ENCODE data around the gene ADAMTS7.
"Not testable (repeated sequence)": the region's sequence is repeated elsewhere in the genome, so short reads cannot be mapped to it uniquely, and the experiment has no call there.

The ADAMTS7 gene

GRCh38 chr15:78831229-78832207 is 20.3 kb upstream of the ADAMTS7 start:
- DNase-seq (ENCODE audit: low read depth in 1 of 2, low spot score in 1 of 2) = no peak

DNA sequence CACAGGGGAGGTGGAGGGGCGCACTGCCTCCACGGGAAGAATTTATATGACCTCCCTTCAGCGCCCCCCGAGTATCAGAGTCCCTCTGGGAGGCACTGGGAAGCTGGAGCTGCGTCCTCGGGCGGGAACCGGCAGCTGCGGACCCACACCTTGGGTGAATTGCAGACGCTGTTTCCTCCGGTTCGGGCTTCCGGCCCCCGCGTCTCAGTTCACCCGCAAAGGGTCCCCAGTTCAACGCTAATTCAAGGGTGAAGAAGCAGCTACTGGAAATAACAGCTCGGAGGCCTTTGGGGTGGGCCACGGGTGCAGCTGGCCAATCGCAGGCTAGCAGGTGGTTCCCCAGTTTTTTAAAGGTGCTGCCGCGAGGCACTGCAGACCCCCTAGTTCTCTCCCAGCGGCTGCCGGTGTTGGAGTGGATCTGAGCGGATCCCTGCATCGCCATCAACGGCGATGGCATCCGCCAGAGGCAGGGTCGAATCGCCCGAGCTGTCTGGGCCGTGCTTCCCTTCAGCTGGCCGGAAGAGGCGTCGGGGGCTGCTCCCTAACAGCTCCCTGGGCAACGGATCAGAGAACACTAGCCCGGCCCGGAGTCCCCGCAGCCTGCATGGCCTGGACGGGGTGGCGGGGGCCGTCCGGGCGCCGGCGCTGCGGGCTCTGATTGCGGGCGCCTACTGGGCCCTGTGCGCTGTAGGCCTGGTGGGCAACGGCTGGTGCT is 19.4 kb upstream of the ADAMTS7 start:
- no peak for DNase-seq (ENCODE audit: low read depth in 1 of 2, low spot score in 1 of 2)

GRCh38 chr15:78828920-78829319 is 17.7 kb upstream of the ADAMTS7 start:
- no peak for DNase-seq (ENCODE audit: low read depth in 1 of 2, low spot score in 1 of 2)

GRCh38 chr15:78822514-78822913 is 11.2 kb upstream of the ADAMTS7 start:
- no peak for DNase-seq (ENCODE audit: low read depth in 1 of 2, low spot score in 1 of 2)

DNA sequence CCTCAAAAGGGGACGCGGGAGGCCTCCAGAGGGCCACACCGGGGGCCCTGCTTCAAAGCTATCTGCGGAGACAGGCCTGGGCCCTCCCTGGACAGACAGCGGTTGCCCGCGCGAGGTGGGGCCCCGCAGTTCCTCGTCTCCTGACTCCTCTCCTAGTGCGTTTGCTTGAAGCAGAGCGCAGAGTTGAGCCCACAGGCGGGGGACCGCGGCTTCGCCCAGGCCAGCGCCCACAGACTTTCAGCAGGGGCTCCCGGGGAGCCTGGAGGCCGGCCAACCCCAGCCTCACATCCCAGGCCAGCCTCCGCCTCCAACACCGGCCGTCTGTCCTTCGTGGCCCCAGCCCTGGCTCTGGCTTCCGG is 540 bp upstream of the ADAMTS7 start:
- DNase-seq (ENCODE audit: low read depth in 1 of 2, low spot score in 1 of 2) = no peak

DNA sequence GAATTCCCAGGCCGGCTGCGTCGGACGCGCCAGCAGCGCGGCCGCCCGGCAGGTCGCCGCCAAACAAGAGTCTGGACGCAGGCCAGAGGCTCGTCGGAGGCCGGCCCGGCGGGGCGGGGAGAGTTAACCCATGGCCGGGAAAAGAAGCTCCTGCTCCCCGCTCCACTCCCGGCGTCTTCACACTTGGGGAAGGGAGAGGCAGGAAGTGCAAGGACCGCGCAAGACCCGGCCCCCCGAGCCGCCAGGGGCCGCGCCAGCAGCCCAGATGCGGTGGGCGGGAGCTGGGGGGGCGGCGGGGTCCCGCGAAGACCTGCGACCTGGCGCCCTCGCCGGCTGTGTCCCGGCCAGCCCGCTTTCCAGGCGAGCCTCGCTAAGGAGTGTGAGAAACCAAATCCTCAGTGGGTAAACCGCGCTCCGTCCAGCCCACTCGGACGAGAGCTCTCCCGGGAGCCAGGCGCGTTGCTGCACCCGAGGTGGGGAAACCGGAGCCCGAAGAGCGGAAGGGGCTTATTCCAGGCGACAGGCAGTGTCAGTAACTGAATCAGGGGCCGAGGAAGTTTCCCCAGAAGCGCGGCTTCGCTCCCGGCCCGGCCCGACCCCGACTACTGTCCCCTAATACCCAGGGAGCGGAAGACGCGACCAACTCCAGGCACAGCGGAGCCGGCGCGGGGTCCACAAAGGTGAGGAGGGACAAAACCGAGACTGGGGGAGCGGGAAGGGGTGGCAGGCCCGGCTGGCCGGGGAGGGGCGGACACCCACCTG is 721 bp downstream of the ADAMTS7 start:
- no peak for DNase-seq (ENCODE audit: low read depth in 1 of 2, low spot score in 1 of 2)

DNA sequence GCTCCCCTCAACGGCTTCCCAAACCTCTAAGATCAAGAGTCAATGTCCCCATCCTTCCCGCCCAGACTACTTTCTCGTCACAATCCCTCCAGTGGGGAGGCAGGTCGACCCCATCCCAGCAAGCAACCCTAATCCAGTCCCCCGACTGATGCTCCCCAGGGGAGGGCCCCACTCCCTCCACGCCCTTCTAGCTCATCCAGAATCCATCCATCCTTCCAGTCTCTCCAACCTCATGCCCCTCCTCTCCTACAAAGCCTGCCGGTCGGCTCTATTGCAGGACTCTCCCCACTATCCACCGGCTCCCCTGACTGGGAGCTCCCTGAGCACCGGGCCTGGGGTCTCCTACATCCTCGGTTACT is 1.3 kb downstream of the ADAMTS7 start:
- no peak for DNase-seq (ENCODE audit: low read depth in 1 of 2, low spot score in 1 of 2)

- DNase-seq (ENCODE audit: low read depth in 1 of 2, low spot score in 1 of 2) = no peak
These were observed 2.7 kb downstream of the ADAMTS7 start for GRCh38 chr15:78808550-78808949.

DNA sequence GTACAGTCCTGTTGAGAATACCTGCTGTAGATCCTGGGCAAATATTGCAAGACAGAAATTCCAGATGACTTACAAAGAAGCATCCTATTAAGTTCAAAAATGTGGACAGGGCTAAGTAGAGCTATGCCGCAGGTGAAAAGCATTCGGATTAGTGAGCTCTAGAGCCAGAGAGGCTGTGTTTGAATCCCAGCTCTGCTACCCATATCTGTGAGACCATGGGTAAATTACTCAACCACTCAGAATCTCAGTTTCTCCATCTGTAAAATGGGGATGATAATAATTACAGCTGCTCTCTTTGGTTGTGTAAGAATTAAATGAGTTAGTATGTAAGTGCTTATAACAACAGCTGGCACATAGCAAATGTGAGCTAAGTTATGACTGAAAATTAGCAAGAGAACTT is 3.9 kb downstream of the ADAMTS7 start:
- no peak for DNase-seq (ENCODE audit: low read depth in 1 of 2, low spot score in 1 of 2)

- no peak for DNase-seq (ENCODE audit: low read depth in 1 of 2, low spot score in 1 of 2)
These were observed 6.9 kb downstream of the ADAMTS7 start for GRCh38 chr15:78804391-78804792.

DNA sequence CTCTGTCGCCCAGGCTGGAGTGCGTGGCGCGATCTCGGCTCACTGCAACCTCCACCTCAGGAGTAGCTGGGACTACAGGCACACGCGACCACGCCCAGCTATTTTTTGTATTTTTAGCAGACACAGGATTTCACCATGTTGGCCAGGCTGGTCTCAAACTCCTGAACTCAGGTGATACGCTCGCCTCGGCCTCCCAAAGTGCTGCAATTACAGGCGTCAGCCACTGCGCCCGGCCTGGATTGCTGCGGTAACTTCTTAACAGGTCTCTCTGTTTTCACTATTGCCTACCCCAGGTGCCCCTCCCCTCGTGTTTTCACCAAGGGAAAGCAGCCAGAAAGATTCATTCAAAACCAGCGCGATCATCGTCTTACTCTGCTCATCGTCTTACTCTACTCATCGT is 10.5 kb downstream of the ADAMTS7 start:
- DNase-seq (ENCODE audit: low read depth in 1 of 2, low spot score in 1 of 2) = no peak

- no peak for DNase-seq (ENCODE audit: low read depth in 1 of 2, low spot score in 1 of 2)
These were observed 11.1 kb downstream of the ADAMTS7 start for GRCh38 chr15:78800189-78800588.

DNA sequence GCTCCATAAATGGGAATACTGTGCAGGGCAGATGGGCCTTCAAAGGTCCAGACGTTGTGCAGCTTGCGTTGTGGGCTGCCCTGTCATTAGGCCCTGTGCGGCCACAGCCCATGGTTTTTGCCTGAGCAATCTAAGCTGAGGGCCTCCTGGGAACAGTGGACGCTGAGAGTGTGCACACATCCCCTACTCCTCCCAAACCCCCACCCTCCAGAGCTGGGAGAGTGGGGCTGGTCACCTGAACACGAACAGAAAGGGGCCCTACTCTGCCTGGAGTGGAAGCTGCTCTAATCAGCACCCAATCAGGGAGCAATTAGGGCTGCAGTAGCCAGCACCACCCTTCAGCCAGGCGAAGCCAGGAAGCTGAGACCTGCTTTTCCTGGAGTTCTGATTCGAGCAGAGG is 12.2 kb downstream of the ADAMTS7 start:
- not testable (repeated sequence) for DNase-seq (ENCODE audit: low read depth in 1 of 2, low spot score in 1 of 2)

DNA sequence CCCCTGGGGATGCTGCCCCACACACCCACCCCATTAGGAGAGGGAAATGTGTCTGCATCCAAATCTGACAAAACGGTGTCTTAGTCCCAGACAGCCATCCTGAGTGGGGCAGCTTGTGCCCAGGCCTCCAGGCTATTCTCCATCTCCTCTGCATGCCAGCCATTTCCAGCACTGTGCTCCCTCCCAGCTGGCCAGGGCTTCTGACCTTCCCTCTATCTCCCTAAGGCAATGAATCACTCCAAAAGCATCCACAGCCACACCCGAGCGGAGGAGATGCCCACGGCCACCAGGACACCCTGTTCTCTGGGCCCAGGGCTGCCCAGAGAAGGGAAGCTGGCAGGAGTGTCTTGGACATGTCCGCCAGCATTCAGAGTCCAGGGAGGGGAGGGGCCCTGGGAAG is 12.9 kb downstream of the ADAMTS7 start:
- DNase-seq (ENCODE audit: low read depth in 1 of 2, low spot score in 1 of 2) = not testable (repeated sequence)

GRCh38 chr15:78797951-78798350 is 13.3 kb downstream of the ADAMTS7 start:
- DNase-seq (ENCODE audit: low read depth in 1 of 2, low spot score in 1 of 2) = no peak

- no peak for DNase-seq (ENCODE audit: low read depth in 1 of 2, low spot score in 1 of 2)
These were observed 14.8 kb downstream of the ADAMTS7 start for GRCh38 chr15:78796510-78796909.

DNA sequence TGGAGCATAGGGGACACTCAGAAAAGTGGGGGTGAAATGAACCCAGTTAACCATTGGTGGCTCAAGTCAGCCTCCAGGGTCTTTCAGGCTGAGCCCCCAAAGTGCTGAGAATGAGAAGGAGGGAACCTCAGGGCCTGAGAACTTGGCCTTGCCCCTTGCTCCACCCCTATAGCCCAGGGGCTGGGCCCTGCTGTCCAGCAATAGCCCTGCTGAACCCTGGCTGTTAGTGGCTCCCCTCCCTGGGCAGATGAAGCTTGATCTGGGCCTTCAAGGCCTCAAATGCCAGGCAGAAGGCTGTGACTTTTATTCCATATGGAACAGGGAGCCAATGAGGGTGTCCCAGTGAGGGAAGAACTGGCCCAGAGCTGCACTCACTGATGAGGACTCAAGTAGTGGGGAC is 16.2 kb downstream of the ADAMTS7 start:
- no peak for DNase-seq (ENCODE audit: low read depth in 1 of 2, low spot score in 1 of 2)

DNA sequence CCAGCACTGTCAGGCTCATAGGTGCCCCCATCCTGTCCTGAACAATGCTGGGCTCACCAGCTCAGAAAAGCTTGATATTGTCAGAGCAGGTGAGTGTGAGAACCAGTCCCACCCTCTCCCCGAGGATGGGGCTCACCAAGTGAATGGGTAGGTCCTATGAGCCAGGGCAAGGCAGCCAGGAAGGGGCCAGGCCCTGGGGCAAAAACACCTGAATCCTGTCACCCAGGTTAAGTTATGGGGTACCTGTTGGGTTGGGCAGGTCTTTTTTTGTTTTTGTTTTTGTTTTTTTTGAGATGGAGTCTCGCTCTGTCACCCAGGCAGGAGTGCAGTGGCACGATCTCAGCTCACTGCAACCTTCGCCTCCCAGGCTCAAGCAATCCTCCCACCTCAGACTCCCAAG is 16.8 kb downstream of the ADAMTS7 start:
- DNase-seq (ENCODE audit: low read depth in 1 of 2, low spot score in 1 of 2) = not testable (repeated sequence)

DNA sequence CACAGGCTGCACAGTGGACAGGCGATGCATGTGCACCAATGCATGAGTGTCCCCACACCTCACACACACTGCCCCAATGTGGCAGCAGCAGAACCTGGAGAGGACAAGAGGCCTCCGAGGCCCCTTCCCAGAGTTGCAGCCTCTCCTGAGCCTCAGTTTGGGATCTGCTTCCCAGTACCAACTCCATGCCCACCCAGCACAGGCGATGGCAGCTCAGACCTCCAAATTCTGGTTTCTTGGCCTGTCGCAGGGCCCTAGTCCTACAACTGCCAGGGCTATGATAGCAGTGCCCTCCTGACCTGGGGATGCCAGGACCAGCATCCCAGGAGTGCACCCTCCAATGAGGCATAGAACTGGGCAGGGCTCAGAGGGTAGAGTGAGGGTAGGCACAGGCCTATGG is 19.9 kb downstream of the ADAMTS7 start:
- no peak for DNase-seq (ENCODE audit: low read depth in 1 of 2, low spot score in 1 of 2)

- no peak for DNase-seq (ENCODE audit: low read depth in 1 of 2, low spot score in 1 of 2)
These were observed 21.2 kb downstream of the ADAMTS7 start for GRCh38 chr15:78790027-78790426.

GRCh38 chr15:78789615-78790014 is 21.6 kb downstream of the ADAMTS7 start:
- DNase-seq (ENCODE audit: low read depth in 1 of 2, low spot score in 1 of 2) = no peak

Data from stimulated activated CD4-positive, alpha-beta T cell treated with anti-CD3 and anti-CD28 coated beads, Interleukin-15, amount 100 ng/mL, for 1 hour (primary cell).